ENCODE data around the gene C2CD3.

The C2CD3 gene

GRCh38 chr11:74133436-74133835 is 37.4 kb downstream of the C2CD3 start:
- no peak for TF ChIP-seq SIN3A (IDR thresholded peaks at IDR 0.05; ENCODE audit: borderline replicate concordance, insufficient read depth, low read length)
- TF ChIP-seq FOXP2 (optimal IDR thresholded peaks at IDR 0.05; ENCODE audit: borderline replicate concordance, extremely low read depth, extremely low read length, insufficient read depth): no peak
- no peak for TF ChIP-seq REST (IDR thresholded peaks at IDR 0.05; ENCODE audit: insufficient read depth in 1 of 2, low read depth in 2 of 2, low read length in 2 of 2)
- no peak for TF ChIP-seq TAF1 (IDR thresholded peaks at IDR 0.05; ENCODE audit: borderline replicate concordance, insufficient read depth, low read length)
- TF ChIP-seq POLR2AphosphoS5 (IDR thresholded peaks at IDR 0.05; ENCODE audit: low read depth, low read length): no peak

- no peak for TF ChIP-seq POLR2AphosphoS5 (IDR thresholded peaks at IDR 0.05; ENCODE audit: low read depth, low read length)
- no peak for TF ChIP-seq FOXP2 (optimal IDR thresholded peaks at IDR 0.05; ENCODE audit: borderline replicate concordance, extremely low read depth, extremely low read length, insufficient read depth)
- TF ChIP-seq TAF1 (IDR thresholded peaks at IDR 0.05; ENCODE audit: borderline replicate concordance, insufficient read depth, low read length): no peak
- no peak for TF ChIP-seq SIN3A (IDR thresholded peaks at IDR 0.05; ENCODE audit: borderline replicate concordance, insufficient read depth, low read length)
- no peak for TF ChIP-seq REST (IDR thresholded peaks at IDR 0.05; ENCODE audit: insufficient read depth in 1 of 2, low read depth in 2 of 2, low read length in 2 of 2)
These were observed 38.0 kb downstream of the C2CD3 start for GRCh38 chr11:74132833-74133232.

GRCh38 chr11:74123008-74123448 is 47.8 kb downstream of the C2CD3 start:
- TF ChIP-seq FOXP2 (optimal IDR thresholded peaks at IDR 0.05; ENCODE audit: borderline replicate concordance, extremely low read depth, extremely low read length, insufficient read depth): no peak
- no peak for TF ChIP-seq TAF1 (IDR thresholded peaks at IDR 0.05; ENCODE audit: borderline replicate concordance, insufficient read depth, low read length)
- no peak for TF ChIP-seq SIN3A (IDR thresholded peaks at IDR 0.05; ENCODE audit: borderline replicate concordance, insufficient read depth, low read length)
- no peak for TF ChIP-seq REST (IDR thresholded peaks at IDR 0.05; ENCODE audit: insufficient read depth in 1 of 2, low read depth in 2 of 2, low read length in 2 of 2)
- no peak for TF ChIP-seq POLR2AphosphoS5 (IDR thresholded peaks at IDR 0.05; ENCODE audit: low read depth, low read length)

GRCh38 chr11:74121804-74122203 is 49.0 kb downstream of the C2CD3 start:
- no peak for TF ChIP-seq POLR2AphosphoS5 (IDR thresholded peaks at IDR 0.05; ENCODE audit: low read depth, low read length)
- TF ChIP-seq SIN3A (IDR thresholded peaks at IDR 0.05; ENCODE audit: borderline replicate concordance, insufficient read depth, low read length): no peak

- TF ChIP-seq POLR2AphosphoS5 (IDR thresholded peaks at IDR 0.05; ENCODE audit: low read depth, low read length): no peak
- no peak for TF ChIP-seq FOXP2 (optimal IDR thresholded peaks at IDR 0.05; ENCODE audit: borderline replicate concordance, extremely low read depth, extremely low read length, insufficient read depth)
- no peak for TF ChIP-seq SIN3A (IDR thresholded peaks at IDR 0.05; ENCODE audit: borderline replicate concordance, insufficient read depth, low read length)
These were observed 54.1 kb downstream of the C2CD3 start for GRCh38 chr11:74116719-74117118.

- no peak for TF ChIP-seq SIN3A (IDR thresholded peaks at IDR 0.05; ENCODE audit: borderline replicate concordance, insufficient read depth, low read length)
- no peak for TF ChIP-seq TAF1 (IDR thresholded peaks at IDR 0.05; ENCODE audit: borderline replicate concordance, insufficient read depth, low read length)
- TF ChIP-seq FOXP2 (optimal IDR thresholded peaks at IDR 0.05; ENCODE audit: borderline replicate concordance, extremely low read depth, extremely low read length, insufficient read depth): no peak
- TF ChIP-seq POLR2AphosphoS5 (IDR thresholded peaks at IDR 0.05; ENCODE audit: low read depth, low read length): no peak
- TF ChIP-seq REST (IDR thresholded peaks at IDR 0.05; ENCODE audit: insufficient read depth in 1 of 2, low read depth in 2 of 2, low read length in 2 of 2): no peak
These were observed 57.9 kb downstream of the C2CD3 start for GRCh38 chr11:74112877-74113276.
